HEK293 (cell line): ENCODE measurements around the gene CMIP.

Experiments
- CTCF ChIA-PET: fragments of 350-600 bp; formaldehyde crosslinking; extraction: SDS; loops from one replicate; lab custom pipeline; 2021; ENCODE audit warnings: antibody characterized with exemption; lab: Yijun Ruan, JAX
- POLR2A ChIA-PET: fragments of 300-600 bp; formaldehyde crosslinking; extraction: SDS; loops from one replicate; lab custom pipeline; 2020; ENCODE audit warnings: antibody characterized with exemption, inconsistent platforms; lab: Yijun Ruan, JAX
- H3K27ac ChIP-seq: fragments of 200-500 bp; sonication (Bioruptor generic); 2 replicates; pipeline ENCODE4 v1.5.1; 2014; ENCODE audit warnings: low read depth, low read length, control low read depth, inconsistent platforms; ENCODE audit errors: extremely low read depth
- H3K36me3 ChIP-seq, 2 experiments: fragments of 200-500 bp in 1 of 2; sonication (Bioruptor generic) in 1 of 2; 1 replicate in 1 of 2; 2 replicates in 1 of 2; pipeline ENCODE4 v1.5.1; 2014 to 2017; ENCODE audit warnings: inconsistent platforms in 2 of 2, low read length in 2 of 2; ENCODE audit not compliant: control insufficient read depth in 2 of 2, insufficient read depth in 1 of 2
- H3K4me1 ChIP-seq: fragments of 200-500 bp; sonication (Bioruptor generic); 2 replicates; pipeline ENCODE4 v1.5.1; 2014; ENCODE audit warnings: mild to moderate bottlenecking, low read length, inconsistent platforms; ENCODE audit not compliant: control insufficient read depth, insufficient read depth
- H3K4me3 ChIP-seq: 2 replicates; pipeline ENCODE4 v1.5.1; 2011; ENCODE audit warnings: low read depth, mild to moderate bottlenecking, control low read depth, low read length, moderate library complexity
- H3K9me3 ChIP-seq: fragments of 200-500 bp; sonication (Bioruptor generic); 2 replicates; pipeline ENCODE4 v1.5.1; 2014; ENCODE audit warnings: low read depth, low read length, inconsistent platforms; ENCODE audit not compliant: control insufficient read depth, insufficient read depth
- MZF1 ChIP-seq: fragments of 450-650 bp; formaldehyde crosslinking; IDR thresholded peaks from 2 replicates; pipeline ENCODE4 v1.5.1; 2017; ENCODE audit warnings: missing biosample characterization, missing genetic modification characterization, borderline replicate concordance
- PRDM1 ChIP-seq: fragments of 450-650 bp; formaldehyde crosslinking; IDR thresholded peaks from 2 replicates; pipeline ENCODE4; 2016; ENCODE audit warnings: missing biosample characterization, missing genetic modification characterization
- SCRT1 ChIP-seq: fragments of 450-650 bp; formaldehyde crosslinking; IDR thresholded peaks from 2 replicates; pipeline ENCODE4 v1.5.1; 2016; ENCODE audit warnings: missing biosample characterization, missing genetic modification characterization, borderline replicate concordance
- ZBTB11 ChIP-seq: fragments of 450-650 bp; formaldehyde crosslinking; conservative IDR thresholded peaks from 2 replicates; pipeline ENCODE4 v1.5.1; 2016; ENCODE audit warnings: low read depth, missing biosample characterization, missing genetic modification characterization
- ZBTB17 ChIP-seq: fragments of 450-650 bp; formaldehyde crosslinking; IDR thresholded peaks from 2 replicates; pipeline ENCODE4 v1.5.1; 2016; ENCODE audit warnings: missing biosample characterization, missing genetic modification characterization
- ZBTB20 ChIP-seq: fragments of 450-650 bp; formaldehyde crosslinking; IDR thresholded peaks from 2 replicates; pipeline ENCODE4 v1.5.1; 2016; ENCODE audit warnings: missing biosample characterization, missing genetic modification characterization
- ZFP37 ChIP-seq: fragments of 450-650 bp; formaldehyde crosslinking; IDR thresholded peaks from 2 replicates; pipeline ENCODE4 v1.5.1; 2016; ENCODE audit warnings: missing biosample characterization, missing genetic modification characterization
- ZNF214 ChIP-seq: fragments of 450-650 bp; formaldehyde crosslinking; IDR thresholded peaks from 2 replicates; pipeline ENCODE4 v1.5.1; 2017; ENCODE audit warnings: missing biosample characterization, mild to moderate bottlenecking, missing genetic modification characterization, borderline replicate concordance
- ZNF239 ChIP-seq: fragments of 450-650 bp; formaldehyde crosslinking; IDR thresholded peaks from 2 replicates; pipeline ENCODE4 v1.5.1; 2016; ENCODE audit warnings: missing biosample characterization, missing genetic modification characterization
- ZNF433 ChIP-seq: fragments of 450-650 bp; formaldehyde crosslinking; IDR thresholded peaks from 2 replicates; pipeline ENCODE4 v1.5.1; 2016; ENCODE audit warnings: missing biosample characterization, missing genetic modification characterization, low read depth
- ZNF529 ChIP-seq: fragments of 450-650 bp; formaldehyde crosslinking; IDR thresholded peaks from 2 replicates; pipeline ENCODE4 v1.5.1; 2017; ENCODE audit warnings: missing genetic modification characterization, missing biosample characterization; ENCODE audit not compliant: insufficient replicate concordance
- ZNF571 ChIP-seq: fragments of 450-650 bp; formaldehyde crosslinking; IDR thresholded peaks from 2 replicates; pipeline ENCODE4 v1.5.0; 2017; ENCODE audit warnings: missing biosample characterization, missing genetic modification characterization
- ZNF624 ChIP-seq: fragments of 450-650 bp; formaldehyde crosslinking; IDR thresholded peaks from 2 replicates; pipeline ENCODE4 v1.5.1; 2017; ENCODE audit warnings: missing biosample characterization, missing genetic modification characterization
- ZNF654 ChIP-seq: fragments of 450-650 bp; formaldehyde crosslinking; IDR thresholded peaks from 2 replicates; pipeline ENCODE4 v1.5.1; 2016; ENCODE audit warnings: low read depth, missing biosample characterization, missing genetic modification characterization
- ZNF670 ChIP-seq: fragments of 450-650 bp; formaldehyde crosslinking; IDR thresholded peaks from 2 replicates; pipeline ENCODE4 v1.5.1; 2016; ENCODE audit warnings: missing biosample characterization, missing genetic modification characterization, low read depth
- TF ChIP-seq, protein P1 (sequence below): fragments of 450-650 bp; formaldehyde crosslinking; IDR thresholded peaks from 2 replicates; pipeline ENCODE4 v1.5.1; 2016; ENCODE audit warnings: missing biosample characterization, missing genetic modification characterization
- TF ChIP-seq, protein P2 (sequence below): fragments of 450-650 bp; formaldehyde crosslinking; IDR thresholded peaks from 2 replicates; pipeline ENCODE4 v1.5.1; 2017; ENCODE audit warnings: missing biosample characterization, missing genetic modification characterization

CMIP gene

GRCh38 chr16:81612351-81613163 is 167.9 kb downstream of the CMIP start (continued):
- TF ChIP-seq ZNF670 (tag by site-specific recombination): no peak

DNA sequence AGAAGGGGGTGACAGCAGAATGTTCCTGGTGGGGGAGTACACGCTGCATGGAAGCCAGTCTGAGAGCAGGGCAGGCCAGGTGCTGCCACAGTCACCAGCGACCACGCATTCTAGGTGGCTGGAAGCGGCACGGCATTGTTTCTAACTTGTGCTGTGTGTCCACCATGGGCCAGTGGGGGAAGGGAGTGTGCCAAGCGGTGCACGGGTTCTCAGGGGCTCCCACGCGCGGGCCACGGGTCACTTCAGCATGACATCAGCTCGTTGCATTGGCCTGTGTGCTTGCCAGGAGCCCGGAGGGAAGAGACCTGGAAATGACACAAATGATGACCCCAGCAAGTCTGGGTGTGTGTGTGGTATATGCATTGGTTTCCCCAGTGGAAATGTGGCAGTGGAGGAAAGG is 169.6 kb downstream of the CMIP start:
- TF ChIP-seq ZNF214 (tag by site-specific recombination) (no peak), ZFP37 (tag by site-specific recombination) (no peak), PRDM1 (tag by site-specific recombination) (no peak), ZBTB17 (tag by site-specific recombination) (no peak), ZBTB20 (tag by site-specific recombination) (no peak), ZNF571 (tag by site-specific recombination) (no peak), SCRT1 (tag by site-specific recombination) (no peak), ZNF239 (tag by site-specific recombination) (no peak), ZBTB11 (tag by site-specific recombination) (no peak), ZNF654 (tag by site-specific recombination) (no peak), ZNF624 (tag by site-specific recombination) (no peak), MZF1 (tag by site-specific recombination) (no peak), ZNF433 (tag by site-specific recombination) (no peak), ZNF529 (tag by site-specific recombination) (no peak)
- TF ChIP-seq, protein P1, sequence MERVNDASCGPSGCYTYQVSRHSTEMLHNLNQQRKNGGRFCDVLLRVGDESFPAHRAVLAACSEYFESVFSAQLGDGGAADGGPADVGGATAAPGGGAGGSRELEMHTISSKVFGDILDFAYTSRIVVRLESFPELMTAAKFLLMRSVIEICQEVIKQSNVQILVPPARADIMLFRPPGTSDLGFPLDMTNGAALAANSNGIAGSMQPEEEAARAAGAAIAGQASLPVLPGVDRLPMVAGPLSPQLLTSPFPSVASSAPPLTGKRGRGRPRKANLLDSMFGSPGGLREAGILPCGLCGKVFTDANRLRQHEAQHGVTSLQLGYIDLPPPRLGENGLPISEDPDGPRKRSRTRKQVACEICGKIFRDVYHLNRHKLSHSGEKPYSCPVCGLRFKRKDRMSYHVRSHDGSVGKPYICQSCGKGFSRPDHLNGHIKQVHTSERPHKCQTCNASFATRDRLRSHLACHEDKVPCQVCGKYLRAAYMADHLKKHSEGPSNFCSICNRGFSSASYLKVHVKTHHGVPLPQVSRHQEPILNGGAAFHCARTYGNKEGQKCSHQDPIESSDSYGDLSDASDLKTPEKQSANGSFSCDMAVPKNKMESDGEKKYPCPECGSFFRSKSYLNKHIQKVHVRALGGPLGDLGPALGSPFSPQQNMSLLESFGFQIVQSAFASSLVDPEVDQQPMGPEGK (tag by site-specific recombination): no peak
- TF ChIP-seq, protein P2, sequence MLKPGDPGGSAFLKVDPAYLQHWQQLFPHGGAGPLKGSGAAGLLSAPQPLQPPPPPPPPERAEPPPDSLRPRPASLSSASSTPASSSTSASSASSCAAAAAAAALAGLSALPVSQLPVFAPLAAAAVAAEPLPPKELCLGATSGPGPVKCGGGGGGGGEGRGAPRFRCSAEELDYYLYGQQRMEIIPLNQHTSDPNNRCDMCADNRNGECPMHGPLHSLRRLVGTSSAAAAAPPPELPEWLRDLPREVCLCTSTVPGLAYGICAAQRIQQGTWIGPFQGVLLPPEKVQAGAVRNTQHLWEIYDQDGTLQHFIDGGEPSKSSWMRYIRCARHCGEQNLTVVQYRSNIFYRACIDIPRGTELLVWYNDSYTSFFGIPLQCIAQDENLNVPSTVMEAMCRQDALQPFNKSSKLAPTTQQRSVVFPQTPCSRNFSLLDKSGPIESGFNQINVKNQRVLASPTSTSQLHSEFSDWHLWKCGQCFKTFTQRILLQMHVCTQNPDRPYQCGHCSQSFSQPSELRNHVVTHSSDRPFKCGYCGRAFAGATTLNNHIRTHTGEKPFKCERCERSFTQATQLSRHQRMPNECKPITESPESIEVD (tag by site-specific recombination): no peak
- POLR2A ChIA-PET: no interaction called here
- CTCF ChIA-PET: no interaction called here
- Histone ChIP-seq H3K4me1 (no peaks in the 10 kb centered on the region), H3K27ac (no peak overlapping the region), H3K36me3 (peaks cover 0 to 9% of the 10 kb centered on the region in 2 experiments; a peak in 1 of 3 replicates), H3K4me3 (no peak overlapping the region), H3K9me3 (no peaks in the 10 kb centered on the region)
